Cardiac muscle cell (in vitro differentiated cells and primary cell): Measurements from ENCODE around the gene DHRSX. TPM values are rescaled to one million over a fixed set of nuclear protein-coding genes. Genes with fewer than 3 reads are reported as not detected.

Experiments
- DNase-seq, 2 donors: peaks; one replicate each; pipeline versions ENCODE4 v3.0.0 to v3.0.0-alpha.2; 2010 to 2017; ENCODE audit warnings: low read depth in 1 of 2, low spot score in 1 of 2
- H3K27ac ChIP-seq: fragments of 200-600 bp; sonication (generic); 2 replicates; pipeline ENCODE4 v1.5.1; 2016
- H3K27me3 ChIP-seq: fragments of 200-600 bp; sonication (generic); 2 replicates; pipeline ENCODE4 v1.6.0; 2016; ENCODE audit warnings: control low read depth
- H3K36me3 ChIP-seq: fragments of 200-600 bp; sonication (generic); 2 replicates; pipeline ENCODE4 v1.5.1; 2016; ENCODE audit warnings: control low read depth
- H3K4me1 ChIP-seq: fragments of 200-600 bp; sonication (generic); 2 replicates; pipeline ENCODE4 v1.8.1; 2017; ENCODE audit warnings: low read depth, mild to moderate bottlenecking, mixed run types
- H3K4me3 ChIP-seq: fragments of 200-600 bp; sonication (generic); 2 replicates; pipeline ENCODE4 v1.5.1; 2016; ENCODE audit warnings: mild to moderate bottlenecking
- H3K9me3 ChIP-seq: fragments of 200-600 bp; sonication (generic); 2 replicates; pipeline ENCODE4 v1.5.1; 2017; ENCODE audit warnings: low read depth, mild to moderate bottlenecking, control low read depth
- polyA plus RNA-seq: library from polyadenylated mRNA; unstranded; fragments of >200 nt; fragmentation: Nextera tagmentation; extraction: Ambion mirVana; gene quantifications from 2 replicates; pipeline ENCODE4 v1.2.1, GENCODE V29; 2016
- total RNA-seq: library from RNA; depleted of rRNA; stranded (reverse); fragments of >200 nt; gene quantifications from 2 replicates; pipeline ENCODE4 v1.2.3, GENCODE V29; 2016
- TF ChIP-seq, protein P1 (sequence below): IDR thresholded peaks from 2 replicates; pipeline ENCODE4 v1.5.1; 2012; ENCODE audit warnings: low read depth, mild to moderate bottlenecking, low read length

DHRSX gene
- total and polyA plus RNA-seq, 2 experiments from 2014 or later = 20.4 to 33.4 TPM

DNA sequence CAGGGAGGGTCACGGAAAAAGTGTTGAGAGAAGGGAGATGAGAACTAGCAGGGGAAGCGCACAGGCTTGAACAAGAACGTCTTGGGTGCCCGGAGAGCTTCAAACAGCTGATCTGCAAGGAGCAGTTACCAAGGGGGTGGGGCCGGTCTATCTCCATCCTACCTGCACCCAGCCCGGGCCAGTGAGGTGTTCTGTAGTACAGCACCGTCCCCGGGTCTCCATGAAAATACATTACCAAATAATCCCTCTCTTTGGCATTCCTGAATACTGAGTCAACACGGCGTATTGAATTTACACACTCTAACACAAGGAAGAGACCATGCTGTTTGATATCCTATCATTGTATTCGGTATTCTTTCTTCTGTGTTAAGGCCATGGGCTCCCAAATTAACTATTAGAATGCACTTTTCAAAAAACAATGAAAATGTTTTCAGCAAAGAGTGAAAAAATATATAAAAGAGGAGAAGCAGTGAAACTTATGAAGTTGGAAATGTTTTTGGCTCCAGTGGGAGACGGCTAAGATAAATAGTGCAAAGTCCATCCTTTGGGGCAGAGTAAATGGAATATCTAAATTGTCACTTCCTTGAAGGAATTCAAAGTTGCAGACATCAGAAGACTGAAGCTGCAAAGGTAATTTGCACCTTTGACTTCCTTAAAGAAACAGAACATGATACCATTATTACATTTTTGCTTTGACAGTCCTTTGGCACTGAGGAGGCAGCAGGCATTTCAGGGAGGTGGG lies 90.3 kb downstream of the DHRSX start:
- Histone ChIP-seq H3K36me3 (peaks cover 3% of the 10 kb centered on the region), H3K9me3 (no peaks in the 10 kb centered on the region), H3K4me3 (no peak overlapping the region), H3K27ac (no peak overlapping the region), H3K4me1 (no peaks in the 10 kb centered on the region), H3K27me3 (no peaks in the 10 kb centered on the region)
- TF ChIP-seq, protein P1, sequence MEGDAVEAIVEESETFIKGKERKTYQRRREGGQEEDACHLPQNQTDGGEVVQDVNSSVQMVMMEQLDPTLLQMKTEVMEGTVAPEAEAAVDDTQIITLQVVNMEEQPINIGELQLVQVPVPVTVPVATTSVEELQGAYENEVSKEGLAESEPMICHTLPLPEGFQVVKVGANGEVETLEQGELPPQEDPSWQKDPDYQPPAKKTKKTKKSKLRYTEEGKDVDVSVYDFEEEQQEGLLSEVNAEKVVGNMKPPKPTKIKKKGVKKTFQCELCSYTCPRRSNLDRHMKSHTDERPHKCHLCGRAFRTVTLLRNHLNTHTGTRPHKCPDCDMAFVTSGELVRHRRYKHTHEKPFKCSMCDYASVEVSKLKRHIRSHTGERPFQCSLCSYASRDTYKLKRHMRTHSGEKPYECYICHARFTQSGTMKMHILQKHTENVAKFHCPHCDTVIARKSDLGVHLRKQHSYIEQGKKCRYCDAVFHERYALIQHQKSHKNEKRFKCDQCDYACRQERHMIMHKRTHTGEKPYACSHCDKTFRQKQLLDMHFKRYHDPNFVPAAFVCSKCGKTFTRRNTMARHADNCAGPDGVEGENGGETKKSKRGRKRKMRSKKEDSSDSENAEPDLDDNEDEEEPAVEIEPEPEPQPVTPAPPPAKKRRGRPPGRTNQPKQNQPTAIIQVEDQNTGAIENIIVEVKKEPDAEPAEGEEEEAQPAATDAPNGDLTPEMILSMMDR = no peak
- DNase-seq = no peak

GRCh38 chrX:2409796-2410195 lies 91.0 kb downstream of the DHRSX start:
- Histone ChIP-seq H3K9me3 (no peaks in the 10 kb centered on the region), H3K27ac (no peak overlapping the region), H3K4me3 (no peak overlapping the region), H3K36me3 (peaks cover 3% of the 10 kb centered on the region), H3K4me1 (no peaks in the 10 kb centered on the region), H3K27me3 (no peaks in the 10 kb centered on the region)
- no peak for DNase-seq
- TF ChIP-seq, protein P1 = no peak

DNA sequence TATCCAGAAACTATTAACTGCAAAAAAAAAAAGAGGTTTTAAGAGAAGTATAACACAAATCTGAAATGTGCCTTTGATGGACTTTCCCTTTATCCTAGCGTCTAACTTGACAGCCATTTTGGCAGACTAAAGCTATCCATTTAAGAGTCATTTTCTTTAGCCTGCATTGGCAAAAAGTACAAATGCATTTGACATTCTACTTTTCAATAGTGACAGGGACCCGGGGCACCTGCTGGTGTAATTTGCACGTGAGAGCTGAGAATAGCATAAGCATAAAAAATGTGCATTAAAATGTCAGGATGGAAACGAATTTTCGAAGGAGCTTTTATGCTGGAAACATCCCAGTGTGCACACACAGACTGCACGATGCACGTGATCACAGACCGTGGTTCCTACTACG lies 91.9 kb downstream of the DHRSX start:
- TF ChIP-seq, protein P1 = no peak
- H3K9me3 ChIP-seq = no peaks in the 10 kb centered on the region
- no peak overlapping the region for H3K4me3 ChIP-seq
- no peak overlapping the region for H3K27ac ChIP-seq
- no peaks in the 10 kb centered on the region for H3K4me1 ChIP-seq
- peaks cover 3% of the 10 kb centered on the region for H3K36me3 ChIP-seq
- DNase-seq = no peak
- H3K27me3 ChIP-seq = no peaks in the 10 kb centered on the region

- Histone ChIP-seq H3K4me1 (no peaks in the 10 kb centered on the region), H3K36me3 (peaks cover 3% of the 10 kb centered on the region), H3K27ac (no peak overlapping the region), H3K27me3 (no peaks in the 10 kb centered on the region), H3K9me3 (no peaks in the 10 kb centered on the region), H3K4me3 (no peak overlapping the region)
- no peak for DNase-seq
- TF ChIP-seq, protein P1 = no peak
Measured at GRCh38 chrX:2406891-2407518, 93.8 kb downstream of the DHRSX start.

GRCh38 chrX:2404776-2405175 lies 96.0 kb downstream of the DHRSX start:
- no peaks in the 10 kb centered on the region for H3K4me1 ChIP-seq
- no peaks in the 10 kb centered on the region for H3K9me3 ChIP-seq
- no peak overlapping the region for H3K4me3 ChIP-seq
- TF ChIP-seq, protein P1 = no peak
- no peak overlapping the region for H3K27ac ChIP-seq
- H3K27me3 ChIP-seq = no peaks in the 10 kb centered on the region
- DNase-seq = no peak
- H3K36me3 ChIP-seq = peaks cover 3% of the 10 kb centered on the region
